ENCODE measurements around the gene ACADSB.

Gene ACADSB

DNA sequence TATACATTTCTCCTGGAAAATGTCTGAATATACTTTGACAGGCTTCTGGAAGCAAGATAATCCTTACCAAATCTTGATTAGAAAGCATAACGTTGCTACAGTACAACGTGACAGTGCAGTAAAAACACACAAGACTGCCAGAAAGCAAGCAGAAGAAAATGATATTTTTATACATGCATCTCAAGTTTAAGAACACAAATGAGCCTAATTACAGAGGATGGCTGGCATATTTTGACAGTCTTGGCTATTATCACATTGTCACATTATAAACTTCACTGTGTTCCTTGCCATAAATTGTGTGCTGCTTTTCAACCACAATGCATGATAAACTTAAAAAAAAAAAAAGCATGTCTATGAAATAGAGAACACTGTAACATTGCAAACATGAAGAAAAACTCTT is 4.5 kb upstream of the ACADSB start:
- DNase-seq: no peak

DNA sequence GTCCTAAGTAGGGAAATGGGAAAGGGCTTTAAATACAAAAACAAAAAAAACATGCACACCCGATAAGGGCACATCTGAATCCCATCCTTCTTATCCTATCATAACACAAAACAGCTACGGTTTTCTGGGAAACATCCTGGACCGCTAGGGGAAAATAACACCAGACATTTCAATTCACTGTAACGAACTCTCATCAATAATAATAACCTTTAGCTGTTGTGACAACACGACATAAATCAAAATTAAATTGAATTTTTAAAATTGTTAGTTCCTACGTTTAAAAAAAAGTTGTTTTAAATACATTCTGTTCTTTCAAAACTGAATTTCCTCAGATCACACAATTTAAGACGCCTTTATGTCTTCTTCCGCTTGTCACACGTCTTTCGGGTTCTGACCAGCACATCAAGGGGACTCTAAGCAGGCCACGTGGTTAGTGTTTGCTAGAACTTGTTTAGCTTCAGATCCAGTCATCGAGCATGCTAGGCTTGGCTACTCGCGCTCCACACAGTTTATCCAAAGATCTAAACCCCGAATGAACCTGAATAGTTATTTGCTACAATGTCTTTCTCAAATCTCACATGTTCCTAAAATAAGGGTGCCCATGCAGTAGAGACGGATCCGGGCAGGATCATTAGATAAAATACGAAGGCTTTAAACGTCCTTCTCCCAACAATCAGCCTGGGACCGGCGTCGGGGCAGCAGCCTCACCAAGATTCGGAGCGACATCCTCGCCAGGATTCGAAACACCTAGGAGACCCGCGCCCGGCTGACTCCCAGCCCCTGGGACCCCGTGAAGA is 1.1 kb upstream of the ACADSB start:
- peak in 2 of 3 experiments; percentile 43 to 55 for DNase-seq

GRCh38 chr10:123009105-123009820 is 457 bp downstream of the ACADSB start:
- DNase-seq: peak in 2 of 3 experiments; percentile 27 to 70

GRCh38 chr10:123011987-123012386 is 3.2 kb downstream of the ACADSB start:
- DNase-seq: no peak

GRCh38 chr10:123013456-123014419 is 4.9 kb downstream of the ACADSB start:
- DNase-seq: no peak

DNA sequence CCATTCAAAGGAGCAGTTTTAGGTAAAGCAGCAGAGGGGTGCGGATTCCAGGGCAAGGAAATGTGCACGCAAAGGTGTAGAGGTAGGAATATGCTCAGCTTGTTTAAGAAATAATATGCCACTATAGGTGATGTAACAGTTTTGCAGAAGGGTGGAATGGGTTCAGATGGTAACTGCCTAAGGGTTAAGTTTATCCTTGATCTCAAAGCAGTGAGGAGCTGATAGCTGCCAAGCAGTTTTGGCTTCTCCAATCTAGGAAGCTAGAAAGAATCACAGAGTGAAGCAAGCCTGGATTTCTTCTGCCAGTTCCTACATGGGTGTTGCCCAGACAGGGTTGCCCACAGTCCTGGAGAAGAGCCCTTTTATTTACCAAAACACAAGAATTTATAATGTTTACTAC is 6.0 kb downstream of the ACADSB start:
- DNase-seq: no peak

DNA sequence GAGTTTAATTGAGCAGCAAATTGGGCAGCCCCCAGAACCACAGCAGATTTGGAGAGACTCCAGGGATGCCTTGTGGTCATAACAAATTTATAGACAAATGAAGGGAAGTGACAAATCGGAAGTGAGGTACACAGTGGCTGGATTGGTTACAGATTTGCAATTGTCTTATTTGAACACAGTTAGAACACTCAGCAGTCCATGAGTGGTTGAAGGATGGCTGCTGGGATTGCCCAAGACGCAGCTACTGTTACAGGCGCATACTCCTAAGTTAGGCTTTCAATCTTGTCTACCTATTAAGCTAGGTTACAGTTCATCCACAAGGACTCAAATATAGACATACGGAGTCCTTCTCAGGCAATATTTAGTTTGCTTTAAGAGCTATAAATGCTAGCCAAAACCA is 7.4 kb downstream of the ACADSB start:
- DNase-seq: no peak

GRCh38 chr10:123017421-123018165 is 8.8 kb downstream of the ACADSB start:
- no peak for DNase-seq

DNA sequence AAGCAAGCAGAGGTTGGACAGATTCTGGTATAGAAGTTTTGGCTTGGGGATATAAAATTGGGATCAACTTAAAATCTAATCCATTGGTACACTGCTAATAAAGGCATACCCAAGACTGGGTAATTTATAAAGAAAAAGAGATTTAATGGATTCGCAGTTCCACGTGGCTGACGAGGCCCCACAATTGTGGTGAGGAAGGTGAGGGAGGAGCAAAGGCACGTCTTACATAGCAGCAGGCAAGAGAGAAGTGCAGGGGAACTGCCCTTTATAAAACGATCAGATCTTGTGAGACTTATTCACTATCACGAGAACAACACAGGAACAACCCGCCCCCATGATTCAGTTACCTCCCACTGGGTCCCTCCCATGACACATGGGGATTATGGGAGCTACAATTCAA is 9.7 kb downstream of the ACADSB start:
- no peak for DNase-seq

DNA sequence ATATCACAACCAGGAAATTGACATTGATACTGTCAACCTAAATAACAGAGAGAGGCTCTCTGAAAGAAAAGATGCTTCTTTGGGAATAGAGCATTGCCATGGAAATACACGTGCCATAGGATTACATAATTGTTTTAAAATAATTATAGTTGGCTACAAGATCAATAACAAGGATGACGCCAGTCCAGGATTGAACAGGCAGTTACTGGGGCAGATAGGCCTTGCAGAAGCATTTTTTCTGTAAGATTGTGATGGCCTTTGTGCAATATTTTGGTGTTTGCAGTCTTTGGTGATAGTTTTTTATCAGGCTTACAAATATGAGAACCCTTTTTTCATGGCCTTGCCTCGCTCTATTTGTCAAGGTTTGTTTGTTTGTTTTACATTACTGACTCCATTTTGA is 10.5 kb downstream of the ACADSB start:
- DNase-seq: no peak

DNA sequence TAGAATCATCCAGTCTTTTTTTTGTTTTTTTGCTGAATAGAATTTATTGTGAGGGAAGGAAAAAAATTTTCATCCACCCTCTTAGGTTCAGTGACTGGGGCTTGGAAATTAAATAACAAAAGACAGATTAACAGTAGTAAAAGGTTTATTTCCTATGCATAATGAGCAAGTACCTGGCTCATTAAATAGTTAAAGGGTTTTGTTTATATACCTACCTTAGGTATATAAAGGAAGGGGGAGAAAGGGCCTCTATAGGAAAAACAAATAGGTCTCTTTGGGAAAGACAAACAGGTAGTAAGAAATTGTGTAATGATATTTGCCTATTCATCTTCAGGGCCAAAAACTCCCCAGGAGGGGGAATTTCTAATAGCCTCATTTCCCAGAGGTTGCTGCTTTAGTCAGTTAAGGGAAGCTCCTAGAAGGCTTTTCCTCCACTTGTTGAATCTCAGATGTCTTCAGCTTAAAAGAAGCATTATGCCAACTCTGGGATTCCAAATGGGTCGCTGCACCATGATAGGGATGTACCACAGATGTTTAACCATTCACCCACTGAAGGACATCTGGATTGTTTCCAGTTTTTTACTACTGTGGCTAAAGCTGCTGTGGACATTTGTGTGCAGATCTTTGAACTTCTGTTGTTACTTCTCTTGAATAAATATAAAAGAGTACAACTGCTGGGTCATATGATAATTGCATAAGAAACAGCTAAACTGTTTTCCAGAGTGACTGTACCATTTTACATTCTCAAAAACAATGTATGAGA is 11.3 kb downstream of the ACADSB start:
- peak in 1 of 3 experiments; percentile 17 for DNase-seq

- DNase-seq: peak in 1 of 3 experiments; percentile 1
Observed at GRCh38 chr10:123021517-123021916, 12.7 kb downstream of the ACADSB start.

DNA sequence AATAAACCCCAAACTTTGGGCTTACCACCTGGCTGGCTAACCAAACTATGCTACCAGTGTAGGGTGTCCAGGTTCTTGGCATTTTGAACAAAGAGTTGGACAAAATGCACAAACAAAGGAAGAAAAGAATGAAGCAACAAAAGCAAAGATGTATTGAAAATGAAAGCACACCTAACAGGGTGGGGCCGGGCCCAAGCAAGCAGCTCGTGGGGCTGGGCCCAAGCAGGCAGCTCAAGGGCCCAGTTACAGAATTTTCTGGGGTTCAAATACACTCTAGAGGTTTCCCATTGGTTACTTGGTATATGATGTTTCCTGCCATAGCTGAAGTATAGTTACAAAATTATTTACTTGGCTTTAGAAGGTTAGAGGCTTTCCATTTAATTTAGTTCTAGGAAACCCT is 15.7 kb downstream of the ACADSB start:
- DNase-seq: no peak

DNA sequence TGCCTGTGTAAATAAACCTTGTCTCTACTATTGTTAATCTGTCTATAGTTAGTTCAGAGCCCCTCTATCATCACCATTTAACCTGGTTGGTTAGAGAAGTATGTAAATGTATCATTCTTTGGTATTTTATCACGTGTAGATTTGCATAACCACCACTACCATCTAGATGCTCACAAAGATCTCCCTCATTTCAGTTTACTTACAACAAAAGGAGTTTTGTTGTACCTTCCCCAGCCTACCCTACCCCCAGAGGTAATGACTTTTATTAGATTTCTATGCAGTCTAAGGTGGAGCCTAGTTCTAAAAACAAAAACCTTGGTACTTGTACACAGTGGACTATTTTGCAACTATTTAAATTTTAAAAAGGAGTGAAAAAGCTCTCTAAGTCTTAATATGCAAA is 17.5 kb downstream of the ACADSB start:
- no peak for DNase-seq

DNA sequence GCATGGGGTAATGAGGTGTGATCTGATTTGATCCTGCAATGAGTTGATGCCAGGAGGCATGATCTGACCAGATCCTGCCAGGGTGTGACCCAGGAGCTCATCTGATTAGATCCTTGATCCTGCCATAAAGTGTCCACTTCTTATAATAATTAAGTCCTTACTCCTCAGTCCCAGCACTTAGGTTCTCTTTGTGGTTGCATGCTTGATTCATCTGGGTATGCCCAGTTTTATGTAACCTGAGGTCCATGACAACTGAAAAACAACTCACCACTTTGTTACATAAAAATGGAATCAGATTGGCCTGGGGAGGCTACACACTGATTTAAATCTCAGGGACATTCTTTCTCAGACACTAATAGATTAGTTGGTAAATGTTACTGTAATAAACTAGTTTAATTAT is 19.1 kb downstream of the ACADSB start:
- no peak for DNase-seq

DNA sequence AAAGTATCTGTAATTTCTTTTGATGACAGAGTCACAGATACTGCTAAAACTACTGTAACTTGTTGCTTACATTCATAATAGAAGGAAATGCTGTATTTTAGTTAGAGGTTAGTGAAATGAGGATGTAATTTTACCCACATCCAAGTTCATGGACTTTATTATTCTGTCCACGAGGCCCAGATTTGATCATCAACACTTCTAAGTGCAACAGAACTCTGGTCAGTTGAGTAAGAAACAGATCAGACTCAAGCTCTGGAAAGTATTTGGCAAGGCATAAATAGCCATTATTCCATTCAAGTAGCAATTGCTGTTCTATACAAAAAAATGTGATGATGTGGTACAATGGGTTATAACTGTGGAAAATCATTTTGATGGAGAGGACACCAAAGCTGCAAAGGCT is 22.3 kb downstream of the ACADSB start:
- DNase-seq: no peak

GRCh38 chr10:123034332-123034731 is 25.5 kb downstream of the ACADSB start:
- no peak for DNase-seq

GRCh38 chr10:123035467-123036086 is 26.8 kb downstream of the ACADSB start:
- DNase-seq: no peak

DNA sequence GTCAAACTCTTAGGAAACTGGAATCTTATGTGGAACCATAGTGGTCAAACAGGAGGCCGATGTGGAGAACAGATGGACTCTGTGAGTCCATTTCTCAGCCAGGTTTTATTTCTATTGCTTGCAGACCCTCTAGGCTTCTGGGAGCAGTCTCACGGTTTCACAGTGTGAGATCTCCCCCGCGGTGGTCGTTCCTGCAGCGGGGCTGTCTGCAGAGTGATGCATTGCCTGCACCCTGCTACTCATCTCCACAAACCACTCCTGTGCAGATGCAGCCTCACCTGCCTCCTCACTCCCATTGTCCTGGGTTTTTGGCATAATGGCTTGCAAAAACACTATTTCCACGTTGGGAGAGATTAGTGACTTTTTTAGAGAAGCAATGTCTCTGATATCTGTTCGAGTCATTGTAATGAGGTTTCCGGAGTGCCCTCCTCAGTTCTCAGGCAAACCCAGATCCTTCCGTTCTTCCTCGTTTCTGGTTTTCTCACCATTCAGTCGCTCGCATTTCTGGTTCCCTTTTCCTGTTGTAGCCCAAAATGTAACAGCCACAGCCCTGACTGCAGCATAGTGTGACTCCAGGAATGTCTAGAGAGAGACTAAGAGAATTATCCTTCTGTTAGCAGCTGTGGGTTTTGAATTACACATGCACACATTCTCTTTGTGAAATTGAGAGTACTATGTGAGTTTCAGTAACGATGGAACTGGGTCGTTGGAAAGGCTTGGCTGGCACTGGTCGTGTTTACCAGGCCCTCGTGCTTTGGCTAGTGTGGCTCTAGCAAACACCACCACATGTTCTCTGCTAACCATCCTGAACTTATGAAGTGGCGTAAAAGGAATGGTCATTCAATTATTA is 30.2 kb downstream of the ACADSB start:
- DNase-seq: no peak

GRCh38 chr10:123039632-123039930 is 30.8 kb downstream of the ACADSB start:
- DNase-seq: no peak

All from NCI-H1417 (cell line).